Kidney (tissue), 14 donors: ENCODE data around the gene AIFM3. TPM values are rescaled to one million over a fixed set of nuclear protein-coding genes. Genes with fewer than 3 reads are reported as not detected.

Experiments used
- DNase-seq, 5 donors: peaks; one replicate each; pipeline ENCODE4 v3.0.0-alpha.2; 2013 to 2020
- FAIRE-seq: peaks from 2 replicates; lab custom pipeline; 2012; peaks lifted over from hg19 to GRCh38; lab: Jason Lieb, UNC
- H3K27ac ChIP-seq, 2 donors: one replicate each; pipeline ENCODE4 v1.7.0; 2013; ENCODE audit warnings: low read depth in 2 of 2, low read length in 2 of 2, inconsistent platforms in 1 of 2
- H3K27me3 ChIP-seq: one replicate; pipeline ENCODE4 v1.7.1; 2013; ENCODE audit warnings: low read length, inconsistent platforms; ENCODE audit not compliant: control insufficient read depth, insufficient read depth
- H3K36me3 ChIP-seq, 3 donors: one replicate each; pipeline versions ENCODE4 v1.7.0 to v1.7.1; 2013; ENCODE audit warnings: low read length in 3 of 3, control low read depth in 1 of 3, inconsistent platforms in 1 of 3; ENCODE audit not compliant: insufficient read depth in 3 of 3, control insufficient read depth in 2 of 3
- H3K4me1 ChIP-seq, 3 donors: one replicate each; pipeline versions ENCODE4 v1.7.0 to v1.7.1; 2013; ENCODE audit warnings: low read length in 3 of 3, inconsistent platforms in 1 of 3, low read depth in 1 of 3; ENCODE audit not compliant: control insufficient read depth in 2 of 3, insufficient read depth in 2 of 3
- H3K4me3 ChIP-seq, 3 donors: one replicate each; pipeline versions ENCODE4 v1.7.0 to v1.8.1; 2013; ENCODE audit warnings: low read length in 3 of 3, control low read depth in 1 of 3, inconsistent platforms in 1 of 3
- H3K9ac ChIP-seq, 3 donors: one replicate each; pipeline versions ENCODE4 v1.7.0 to v1.7.1; 2013; ENCODE audit warnings: low read length in 3 of 3, control low read depth in 1 of 3, inconsistent platforms in 1 of 3
- H3K9me3 ChIP-seq, 3 donors: one replicate each; pipeline versions ENCODE4 v1.7.0 to v1.7.1; 2013; ENCODE audit warnings: low read length in 3 of 3, control low read depth in 1 of 3, inconsistent platforms in 1 of 3; ENCODE audit not compliant: control insufficient read depth in 2 of 3, insufficient read depth in 1 of 3
- intact Hi-C: fragments of 100-400 bp; cut with DNase I; formaldehyde crosslinking; loops from one replicate; pipeline ENCODE4 v1.11.1; 2022
- polyA plus RNA-seq: library from polyadenylated mRNA; stranded (reverse); fragments of 350-450 nt; fragmentation: Illumina TruSeq; extraction: RNeasy Lipid Tissue Mini Kit (QIAGEN cat#74804); gene quantifications from one replicate; pipeline ENCODE4 v1.2.3, GENCODE V29; 2014; ENCODE audit warnings: low read depth, low replicate concordance; ENCODE audit not compliant: insufficient read depth
- total RNA-seq: library from RNA; stranded (reverse); fragmentation: NEBNext Ultra II Directional; extraction: Animal tissue kit (Norgen Biotek cat#: 25700); gene quantifications from one replicate; pipeline ENCODE4 v1.2.1, GENCODE V29; 2021
- TF ChIP-seq, protein P1 (sequence below): IDR thresholded peaks from 3 replicates; pipeline ENCODE4 v1.5.1; 2012; ENCODE audit warnings: mild to moderate bottlenecking, moderate library complexity, borderline replicate concordance; ENCODE audit not compliant: insufficient read depth; ENCODE audit errors: extremely low read depth
- donor health status: control.
- donor health status: control.
- donor health status: control.
- donor health status: control.
- donor health status: control.
- donor health status: DM: yes; HTN: yes; CAD: no.
- donor health status: Normal renal cell carcinoma (clear cell type).

AIFM3 gene
- total and polyA plus RNA-seq, 2 donors from 2014 or later: 3.1 to 4.4 TPM

DNA sequence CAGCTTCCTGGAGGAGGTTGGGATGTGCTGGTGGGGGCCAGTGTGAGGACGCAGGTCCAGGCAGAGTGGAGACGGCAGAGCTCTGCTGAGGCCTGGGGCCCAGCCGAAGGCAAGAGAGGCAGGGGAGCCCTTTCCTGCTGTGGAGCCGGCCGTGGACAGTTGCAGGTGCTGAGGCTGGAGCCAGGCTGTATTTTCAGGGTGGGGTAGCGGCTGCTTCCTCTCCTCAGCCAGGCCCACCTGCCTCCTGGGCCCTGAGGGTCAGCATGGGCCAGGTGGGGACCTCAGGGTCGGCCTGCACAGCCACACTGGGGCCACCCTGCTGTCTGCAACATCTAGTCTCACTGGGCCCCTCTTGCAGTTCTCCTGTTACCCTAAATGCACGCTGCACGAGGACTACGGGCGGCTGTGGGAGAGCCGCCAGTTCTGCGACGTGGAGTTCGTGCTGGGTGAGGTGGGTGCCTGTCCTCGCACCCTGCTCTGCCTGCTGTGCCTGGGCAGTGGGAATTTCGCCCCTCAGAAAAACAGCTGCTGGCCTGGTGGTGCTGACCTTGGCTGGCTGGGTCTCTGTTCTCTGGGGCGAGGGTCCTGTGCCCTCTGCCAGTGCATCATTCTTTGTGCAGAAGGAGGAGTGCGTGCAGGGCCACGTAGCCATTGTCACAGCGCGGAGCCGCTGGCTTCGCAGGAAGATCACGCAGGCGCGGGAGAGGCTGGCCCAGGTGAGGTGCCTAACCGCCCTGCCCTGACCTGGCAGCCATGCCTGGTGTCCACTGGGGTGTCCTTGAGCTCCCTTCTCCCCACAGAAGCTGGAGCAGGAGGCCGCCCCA lies 26.5 kb downstream of the AIFM3 start:
- H3K27me3 ChIP-seq: no peaks in the 10 kb centered on the region
- H3K9me3 ChIP-seq: no peaks in the 10 kb centered on the region
- no peak overlapping the region for H3K4me3 ChIP-seq
- H3K27ac ChIP-seq: no peak overlapping the region
- TF ChIP-seq, protein P1, sequence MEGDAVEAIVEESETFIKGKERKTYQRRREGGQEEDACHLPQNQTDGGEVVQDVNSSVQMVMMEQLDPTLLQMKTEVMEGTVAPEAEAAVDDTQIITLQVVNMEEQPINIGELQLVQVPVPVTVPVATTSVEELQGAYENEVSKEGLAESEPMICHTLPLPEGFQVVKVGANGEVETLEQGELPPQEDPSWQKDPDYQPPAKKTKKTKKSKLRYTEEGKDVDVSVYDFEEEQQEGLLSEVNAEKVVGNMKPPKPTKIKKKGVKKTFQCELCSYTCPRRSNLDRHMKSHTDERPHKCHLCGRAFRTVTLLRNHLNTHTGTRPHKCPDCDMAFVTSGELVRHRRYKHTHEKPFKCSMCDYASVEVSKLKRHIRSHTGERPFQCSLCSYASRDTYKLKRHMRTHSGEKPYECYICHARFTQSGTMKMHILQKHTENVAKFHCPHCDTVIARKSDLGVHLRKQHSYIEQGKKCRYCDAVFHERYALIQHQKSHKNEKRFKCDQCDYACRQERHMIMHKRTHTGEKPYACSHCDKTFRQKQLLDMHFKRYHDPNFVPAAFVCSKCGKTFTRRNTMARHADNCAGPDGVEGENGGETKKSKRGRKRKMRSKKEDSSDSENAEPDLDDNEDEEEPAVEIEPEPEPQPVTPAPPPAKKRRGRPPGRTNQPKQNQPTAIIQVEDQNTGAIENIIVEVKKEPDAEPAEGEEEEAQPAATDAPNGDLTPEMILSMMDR: no peak
- H3K9ac ChIP-seq: no peak overlapping the region
- peak in 1 of 5 donors; percentile 71 for DNase-seq
- intact Hi-C loops: no loop called here
- no peak for FAIRE-seq
- peaks cover 0 to 14% (median 5%) of the 10 kb centered on the region in 3 donors for H3K36me3 ChIP-seq
- H3K4me1 ChIP-seq: no peaks in the 10 kb centered on the region

- no peak for FAIRE-seq
Measured at GRCh38 chr22:20994128-20994901, 27.3 kb downstream of the AIFM3 start.

DNA sequence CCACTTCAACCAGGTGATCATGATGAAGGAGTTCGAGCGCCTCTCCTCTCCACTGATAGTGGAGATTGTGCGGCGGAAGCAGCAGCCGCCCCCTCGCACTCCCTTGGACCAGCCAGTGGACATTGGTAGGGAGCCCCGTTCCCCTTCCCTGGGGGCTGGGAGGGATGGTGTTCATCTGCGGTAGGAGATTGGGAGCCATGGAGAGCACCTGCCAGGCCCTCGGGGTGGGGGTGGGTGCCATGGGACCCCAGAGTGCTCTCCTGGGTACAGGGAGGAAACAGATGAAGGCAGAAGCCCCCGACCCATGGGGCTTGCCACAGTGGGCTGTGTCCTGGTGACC lies 27.8 kb downstream of the AIFM3 start:
- Histone ChIP-seq H3K4me1 (peaks cover 0 to 3% (median 0%) of the 10 kb centered on the region in 3 donors), H3K27ac (no peak overlapping the region), H3K9me3 (no peaks in the 10 kb centered on the region), H3K27me3 (no peaks in the 10 kb centered on the region), H3K4me3 (no peak overlapping the region), H3K36me3 (peaks cover 0 to 20% (median 8%) of the 10 kb centered on the region in 3 donors), H3K9ac (no peak overlapping the region)
- TF ChIP-seq, protein P1: no peak
- FAIRE-seq (no peak), DNase-seq (peak in 1 of 5 donors; percentile 45)
- intact Hi-C loops: no loop called here

More at GRCh38 chr22:20994128-20994901, 27.3 kb downstream of the AIFM3 start:
- Histone ChIP-seq H3K9ac (no peak overlapping the region), H3K4me1 (no peaks in the 10 kb centered on the region), H3K4me3 (no peak overlapping the region), H3K27me3 (no peaks in the 10 kb centered on the region), H3K27ac (no peak overlapping the region), H3K36me3 (peaks cover 0 to 16% (median 6%) of the 10 kb centered on the region in 3 donors), H3K9me3 (no peaks in the 10 kb centered on the region)
- DNase-seq: peak in 1 of 5 donors; percentile 66
- TF ChIP-seq, protein P1: no peak
- intact Hi-C loops: no loop called here
